HepG2 (cell line): ENCODE results near the gene APPBP2. TPM values are rescaled to one million over a fixed set of nuclear protein-coding genes. Genes with fewer than 3 reads are reported as not detected.

Experiments
- AKAP8 ChIP-seq: sonication (generic); formaldehyde crosslinking; IDR thresholded peaks from 2 replicates; pipeline ENCODE4 v1.5.1; 2020; ENCODE audit warnings: mild to moderate bottlenecking, missing genetic modification reagents
- CENPT ChIP-seq: sonication (generic); formaldehyde crosslinking; IDR thresholded peaks from 2 replicates; pipeline ENCODE4 v1.8.0; 2022; ENCODE audit warnings: low read depth, mild to moderate bottlenecking, moderate library complexity, missing genetic modification reagents
- DNMT1 ChIP-seq: sonication (generic); formaldehyde crosslinking; IDR thresholded peaks from 2 replicates; pipeline ENCODE4 v1.5.1; 2020; ENCODE audit warnings: mild to moderate bottlenecking, missing genetic modification reagents
- FOXA3 ChIP-seq: IDR thresholded peaks from 2 replicates; pipeline ENCODE4 v1.6.1; 2016; ENCODE audit warnings: missing genetic modification reagents, missing compliant biosample characterization
- GTF3A ChIP-seq: sonication (generic); formaldehyde crosslinking; conservative IDR thresholded peaks from 2 replicates; pipeline ENCODE4 v1.4.0; 2020; ENCODE audit warnings: mild to moderate bottlenecking, missing genetic modification reagents
- KLF13 ChIP-seq: sonication (generic); formaldehyde crosslinking; IDR thresholded peaks from 2 replicates; pipeline ENCODE4 v1.4.0; 2020; ENCODE audit warnings: mild to moderate bottlenecking, missing genetic modification reagents
- MIER3 ChIP-seq: IDR thresholded peaks from 2 replicates; pipeline ENCODE4 v1.6.1; 2016; ENCODE audit warnings: missing compliant biosample characterization, borderline replicate concordance
- NCOA1 ChIP-seq: sonication (generic); formaldehyde crosslinking; IDR thresholded peaks from 2 replicates; pipeline ENCODE4 v1.9.0; 2021; ENCODE audit warnings: missing genetic modification reagents
- NCOR1 ChIP-seq: fragments of 200-600 bp; sonication (generic); IDR thresholded peaks from 2 replicates; pipeline ENCODE4 v1.7.0; 2017; ENCODE audit warnings: antibody characterized with exemption, low read length, borderline replicate concordance
- POLR2G ChIP-seq: fragments of 200-400 bp; formaldehyde crosslinking; IDR thresholded peaks from 2 replicates; pipeline ENCODE4 v1.6.1; 2018; ENCODE audit warnings: mild to moderate bottlenecking, low read depth, low read length, moderate library complexity
- PRMT3 ChIP-seq: sonication (generic); formaldehyde crosslinking; IDR thresholded peaks from 2 replicates; pipeline ENCODE4 v1.8.1; 2022; ENCODE audit warnings: low read depth, mild to moderate bottlenecking, moderate library complexity, missing genetic modification reagents, borderline replicate concordance
- RFXANK ChIP-seq: IDR thresholded peaks from 2 replicates; pipeline ENCODE4 v1.6.1; 2016
- SNAI1 ChIP-seq: sonication (generic); formaldehyde crosslinking; IDR thresholded peaks from 2 replicates; pipeline ENCODE4 v1.5.0; 2020; ENCODE audit warnings: mild to moderate bottlenecking, missing genetic modification reagents, borderline replicate concordance
- SOX6 ChIP-seq, 2 experiments: fragments of 450-650 bp in 1 of 2; sonication (generic) in 1 of 2; formaldehyde crosslinking in 1 of 2; IDR thresholded peaks; 2 replicates each; pipeline versions ENCODE4 v1.4.0 to v1.6.1; 2017 to 2020; ENCODE audit warnings: antibody characterized with exemption in 1 of 2, mild to moderate bottlenecking in 1 of 2, missing genetic modification reagents in 1 of 2
- TBX2 ChIP-seq: sonication (generic); formaldehyde crosslinking; IDR thresholded peaks from 2 replicates; pipeline ENCODE4 v1.5.0; 2020; ENCODE audit warnings: missing genetic modification reagents, mild to moderate bottlenecking, borderline replicate concordance
- TIGD3 ChIP-seq: sonication (generic); formaldehyde crosslinking; IDR thresholded peaks from 2 replicates; pipeline ENCODE4 v1.5.1; 2020; ENCODE audit warnings: mild to moderate bottlenecking, missing genetic modification reagents, borderline replicate concordance
- U2AF1 ChIP-seq: fragments of 200-400 bp; formaldehyde crosslinking; optimal IDR thresholded peaks from 2 replicates; pipeline ENCODE3; 2017; ENCODE audit warnings: mild to moderate bottlenecking, low read depth, low read length
- ZBTB1 ChIP-seq: sonication (generic); formaldehyde crosslinking; IDR thresholded peaks from 2 replicates; pipeline ENCODE4 v1.4.0; 2020; ENCODE audit warnings: missing genetic modification reagents, borderline replicate concordance
- ZBTB42 ChIP-seq: sonication (generic); formaldehyde crosslinking; IDR thresholded peaks from 2 replicates; pipeline ENCODE4 v1.5.0; 2020; ENCODE audit warnings: mild to moderate bottlenecking, missing genetic modification reagents
- ZBTB7A ChIP-seq: sonication (generic); formaldehyde crosslinking; IDR thresholded peaks from 2 replicates; pipeline ENCODE4 v1.8.0; 2022; ENCODE audit warnings: mild to moderate bottlenecking, missing genetic modification reagents
- ZEB1 ChIP-seq: IDR thresholded peaks from 2 replicates; pipeline ENCODE4 v1.6.1; 2012; ENCODE audit warnings: mild to moderate bottlenecking, low read depth, inconsistent platforms; ENCODE audit not compliant: insufficient replicate concordance
- ZMYM4 ChIP-seq: sonication (generic); formaldehyde crosslinking; IDR thresholded peaks from 2 replicates; pipeline ENCODE4 v1.8.1; 2023; ENCODE audit warnings: mild to moderate bottlenecking, missing genetic modification reagents
- ZNF24 ChIP-seq: fragments of 450-650 bp; IDR thresholded peaks from 2 replicates; pipeline ENCODE4 v1.6.1; 2017; ENCODE audit warnings: antibody characterized with exemption, mild to moderate bottlenecking
- ZNF432 ChIP-seq: sonication (generic); formaldehyde crosslinking; IDR thresholded peaks from 2 replicates; pipeline ENCODE4 v1.5.0; 2020; ENCODE audit warnings: missing genetic modification reagents, mild to moderate bottlenecking, borderline replicate concordance
- ZNF460 ChIP-seq: sonication (generic); formaldehyde crosslinking; IDR thresholded peaks from 2 replicates; pipeline ENCODE4 v1.5.1; 2020; ENCODE audit warnings: missing genetic modification reagents, mild to moderate bottlenecking, borderline replicate concordance
- ZNF564 ChIP-seq: sonication (generic); formaldehyde crosslinking; IDR thresholded peaks from 2 replicates; pipeline ENCODE4 v1.8.1; 2023; ENCODE audit warnings: mild to moderate bottlenecking, missing genetic modification reagents
- ZNF777 ChIP-seq: sonication (generic); formaldehyde crosslinking; IDR thresholded peaks from 2 replicates; pipeline ENCODE4 v1.4.0; 2020; ENCODE audit warnings: missing genetic modification reagents
- ZNF784 ChIP-seq: sonication (generic); formaldehyde crosslinking; IDR thresholded peaks from 2 replicates; pipeline ENCODE4 v1.5.1; 2020; ENCODE audit warnings: missing genetic modification reagents, mild to moderate bottlenecking, borderline replicate concordance
- ZNF816 ChIP-seq: sonication (generic); formaldehyde crosslinking; IDR thresholded peaks from 2 replicates; pipeline ENCODE4 v1.8.0; 2022; ENCODE audit warnings: missing genetic modification reagents, mild to moderate bottlenecking, borderline replicate concordance
- polyA plus RNA-seq, 8 experiments: library from polyadenylated mRNA; depleted of rRNA in 3 of 8; stranded (reverse) in 7 of 8; unstranded in 1 of 8; fragments of >200 nt; fragmentation: Illumina TruSeq in 4 of 8; extraction: Trizol in 4 of 8; gene quantifications; 2 replicates each; pipeline versions ENCODE4 v1.2.1 to v1.2.3, GENCODE V29; 2011 to 2016; ENCODE audit warnings: low read depth in 4 of 8, missing spikeins in 1 of 8, mixed read lengths in 1 of 8; ENCODE audit not compliant: insufficient read depth in 1 of 8
- total RNA-seq, 5 experiments: library from RNA; depleted of rRNA; stranded (reverse); fragments of >200 nt; fragmentation: Illumina TruSeq; extraction: Trizol; gene quantifications; 2 replicates each; pipeline ENCODE4 v1.2.3, GENCODE V29; 2016; ENCODE audit warnings: low read depth in 1 of 5

APPBP2 gene
- total and polyA plus RNA-seq, 2 of the 13 experiments (the other 11 are each of a cell fraction or from before 2014, with no cell fraction given): 17.5 to 45.8 TPM

GRCh38 chr17:60525685-60526514 lies at the start of gene APPBP2 (continued):
- peak; percentile 52 for TF ChIP-seq ZEB1
- 0 out of 2 replicates have a peak, but pooled peaks have one; percentile 30 for TF ChIP-seq CENPT (CRISPR knock-in tag)
- TF ChIP-seq ZBTB1: no peak
- TF ChIP-seq AKAP8 (CRISPR knock-in tag): peak; percentile 93
- no peak for TF ChIP-seq FOXA3 (CRISPR knock-in tag)
- TF ChIP-seq ZNF784 (CRISPR knock-in tag): no peak; the same call in 1 of the 2 replicates
- TF ChIP-seq GTF3A: 0 out of 2 replicates have a peak, but pooled peaks have one; percentile 61
- no peak for TF ChIP-seq KLF13
- TF ChIP-seq RFXANK (CRISPR knock-in tag): no peak
- TF ChIP-seq ZNF432 (CRISPR knock-in tag): no peak
- TF ChIP-seq ZNF460 (CRISPR knock-in tag): peak; percentile 6; the same call in 1 of the 2 replicates
- TF ChIP-seq ZNF777 (CRISPR knock-in tag): peak; percentile 74
- no peak for TF ChIP-seq ZNF564 (CRISPR knock-in tag)
- TF ChIP-seq ZBTB7A: peak; percentile 81
- peak; percentile 91 for TF ChIP-seq U2AF1
- TF ChIP-seq MIER3 (CRISPR knock-in tag): no peak; the same call in 1 of the 2 replicates
- 0 out of 2 replicates have a peak, but pooled peaks have one; percentile 16 for TF ChIP-seq ZNF24
- peak; percentile 80 for TF ChIP-seq ZMYM4 (CRISPR knock-in tag)
- peak; percentile 76 for TF ChIP-seq TBX2 (CRISPR knock-in tag)
- TF ChIP-seq SOX6 (IDR thresholded peaks at IDR 0.05): no peak
- peak; percentile 72 for TF ChIP-seq SOX6 (CRISPR knock-in tag; IDR thresholded peaks at IDR 0.05)
- 0 out of 2 replicates have a peak, but pooled peaks have one; percentile 65 for TF ChIP-seq ZBTB42 (CRISPR knock-in tag)
- peak; percentile 88; the same call in 1 of the 2 replicates for TF ChIP-seq NCOA1
- peak; percentile 74; the same call in 1 of the 2 replicates for TF ChIP-seq SNAI1 (CRISPR knock-in tag)
- TF ChIP-seq POLR2G: peak; percentile 99
- no peak; the same call in 1 of the 2 replicates for TF ChIP-seq DNMT1
- TF ChIP-seq NCOR1: 0 out of 2 replicates have a peak, but pooled peaks have one; percentile 18
- TF ChIP-seq TIGD3: no peak
- TF ChIP-seq PRMT3 (CRISPR knock-in tag): no peak
- 0 out of 2 replicates have a peak, but pooled peaks have one; percentile 28 for TF ChIP-seq ZNF816
